Left cardiac atrium (tissue), 4 donors: ENCODE results near the gene MED1. TPM values are rescaled to one million over a fixed set of nuclear protein-coding genes. Genes with fewer than 3 reads are reported as not detected.
"Not testable (repeated sequence)": the region's sequence is repeated elsewhere in the genome, so short reads cannot be mapped to it uniquely, and the experiment has no call there.

Experiments used
- ATAC-seq, 2 donors: fragments of 200-7000 bp; cut with Tn5 transposase; one replicate each; pipeline ENCODE4 v1.9.1; 2020; ENCODE audit warnings: mild to moderate bottlenecking in 2 of 2, moderate library complexity in 2 of 2
- DNase-seq: peaks from one replicate; pipeline ENCODE4 v3.0.0-alpha.2; 2020
- intact Hi-C, 2 donors: fragments of 100-400 bp; cut with DNase I; formaldehyde crosslinking; loops; one replicate each; pipeline versions ENCODE4 v1.14.1 to v1.15.1; 2022 to 2023
- long read RNA-seq: library from polyadenylated mRNA; unstranded; transcript quantifications from one replicate; pipeline ENCODE4 v2.0.0, GENCODE V29; 2021
- total RNA-seq, 2 donors: library from RNA; stranded (reverse); fragmentation: NEBNext Ultra II Directional; extraction: Animal tissue kit (Norgen Biotek cat#: 25700); gene quantifications; one replicate each; pipeline ENCODE4 v1.2.1, GENCODE V29; 2021
- donor health status: DM: no; HTN: yes; CAD: no.
- donor health status: DM: no; HTN: yes; CAD: no; lungs with severe emphysema.
- donor health status: DM: yes; HTN: yes; CAD: no.
- donor health status: Dilated cardiomyopathy.

Gene MED1
- total RNA-seq: 10 to 100 TPM; 21.1 to 27.2 TPM
- long read RNA-seq, full-length matches to known transcripts: 3 of 7 reads
- long read RNA-seq, partial matches to known transcripts: 2 of 7 reads
- long read RNA-seq, other reads (novel, unspliced or antisense): 2 of 7 reads

DNA sequence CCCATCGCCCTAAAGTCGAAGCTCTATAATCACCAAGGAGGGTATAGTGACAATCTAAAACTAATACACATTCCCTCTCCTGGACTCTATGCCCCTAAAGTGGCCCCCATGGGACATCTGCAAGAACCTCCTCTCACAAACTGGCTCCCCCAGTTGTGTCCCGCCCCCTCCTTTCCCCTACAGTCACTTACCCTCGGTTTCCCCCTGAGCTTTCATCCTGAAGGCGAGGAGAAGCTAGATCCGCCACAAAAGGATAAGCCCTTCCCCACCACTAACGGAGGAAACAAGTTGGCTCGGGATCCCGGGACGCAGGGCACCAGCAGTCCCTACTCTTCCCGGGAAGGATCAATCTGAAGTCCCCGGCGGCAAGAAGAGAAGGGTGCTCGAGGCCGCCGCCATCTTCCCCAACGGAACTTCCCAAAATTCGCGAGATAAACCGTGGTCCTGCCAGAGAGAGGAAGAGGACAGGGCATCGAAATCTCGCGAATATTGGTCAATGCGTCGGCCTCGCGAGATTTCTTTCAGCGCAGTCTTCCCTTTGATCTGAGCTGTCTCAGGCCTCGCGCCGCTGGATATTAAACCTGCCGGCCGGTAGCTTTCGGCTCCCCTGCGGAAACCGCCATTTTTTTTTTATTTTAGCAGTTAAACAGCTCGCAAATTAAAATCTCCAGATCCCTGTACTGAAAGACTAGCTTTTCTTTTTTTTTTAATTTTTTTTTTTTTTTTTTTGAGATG lies at the start of gene MED1:
TSS of gene MED1 (minus strand) at position 417 of the 735 bp plus-strand sequence. CDS start at position 216, 201 bp downstream.
- DNase-seq (peak; percentile 93), ATAC-seq (peak; percentile 99 to 100)
- intact Hi-C loops: no loop called here

DNA sequence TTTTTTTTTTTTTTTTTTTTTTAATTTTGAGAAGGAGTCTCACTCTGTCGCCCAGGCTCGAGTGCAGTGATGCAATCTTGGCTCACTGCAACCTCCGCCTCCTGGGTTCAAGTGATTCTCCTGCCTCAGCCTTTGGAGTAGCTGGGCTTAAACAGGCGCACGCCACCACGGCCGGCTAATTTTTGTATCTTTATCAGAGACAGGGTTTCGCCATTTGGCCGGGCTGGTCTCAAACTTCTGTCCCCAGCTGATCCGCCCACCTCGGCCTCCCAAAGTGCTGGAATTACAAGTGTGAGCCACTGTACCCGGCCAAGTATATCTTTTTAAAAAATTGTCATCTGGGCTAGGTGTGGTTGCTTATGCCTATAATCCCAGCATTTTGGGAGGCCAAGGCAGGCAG lies 45.9 kb upstream of the MED1 start:
- ATAC-seq, DNase-seq, intact Hi-C loops: not testable (repeated sequence)

DNA sequence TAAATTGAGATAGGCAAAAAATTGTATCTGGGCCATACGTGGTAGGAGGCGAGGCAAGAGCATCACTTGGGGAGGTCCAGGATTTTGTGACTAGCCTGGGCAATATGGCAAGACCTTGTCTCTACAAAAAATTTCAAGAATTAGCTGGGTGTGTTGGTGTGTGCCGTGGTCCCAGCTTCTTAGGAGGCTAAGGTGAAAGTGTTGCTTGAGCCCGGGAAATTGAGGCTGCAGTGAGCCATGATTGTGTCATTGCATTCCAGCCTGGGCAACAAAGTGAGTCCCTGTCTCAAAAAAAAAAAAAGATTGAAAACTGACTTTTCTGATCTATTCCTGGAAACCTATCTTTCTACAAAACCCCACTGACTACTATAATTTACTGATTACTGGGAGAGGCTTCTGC lies 36.9 kb upstream of the MED1 start:
- DNase-seq (no peak), ATAC-seq (no peak)
- intact Hi-C loops: no loop called here

DNA sequence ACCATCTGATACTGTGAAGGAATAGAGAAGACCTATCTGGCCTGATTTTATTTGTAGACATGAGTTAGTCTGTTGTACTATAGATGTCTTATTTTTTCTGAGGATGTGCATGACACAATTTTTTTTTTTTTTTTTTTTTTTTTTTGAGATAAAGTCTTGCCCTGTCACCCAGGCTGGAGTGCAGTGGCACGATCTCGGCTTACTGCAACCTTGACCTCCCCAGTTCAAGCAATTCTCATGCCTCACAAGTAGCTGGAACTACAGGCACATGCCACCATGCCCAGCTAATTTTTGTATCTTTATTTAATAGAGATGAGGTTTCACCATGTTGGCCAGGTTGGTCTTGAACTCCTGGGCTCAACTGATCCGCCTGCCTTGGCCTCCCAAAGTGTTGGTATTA lies 36.4 kb upstream of the MED1 start:
- DNase-seq, ATAC-seq, intact Hi-C loops: not testable (repeated sequence)

- DNase-seq: no peak
- intact Hi-C loops: no loop called here
- ATAC-seq: no peak
Observed at GRCh38 chr17:39486242-39486641, 35.2 kb upstream of the MED1 start.

DNA sequence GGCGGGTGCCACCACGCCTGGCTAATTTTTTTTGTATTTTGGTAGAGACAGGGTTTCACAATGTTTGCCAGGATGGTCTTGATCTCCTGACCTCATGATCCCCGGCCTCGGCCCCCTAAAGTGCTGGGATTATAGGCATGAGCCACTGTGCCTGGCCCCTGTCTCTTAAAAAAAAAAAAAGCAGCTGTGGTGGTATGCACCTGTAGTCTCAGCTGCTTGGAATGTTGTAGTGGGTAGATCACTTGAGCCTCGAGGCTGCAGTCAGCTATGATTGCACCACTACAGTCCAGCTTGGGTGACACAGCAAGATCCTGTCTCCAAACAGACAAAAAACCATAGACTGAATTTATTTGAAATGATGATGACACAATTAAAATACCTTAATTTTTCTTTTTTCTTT lies 34.5 kb upstream of the MED1 start:
- no peak for ATAC-seq
- intact Hi-C loops: no loop called here
- DNase-seq: no peak

GRCh38 chr17:39484178-39484577 lies 33.1 kb upstream of the MED1 start:
- ATAC-seq (no peak), DNase-seq (no peak)
- intact Hi-C loops: no loop called here

GRCh38 chr17:39483506-39483905 lies 32.4 kb upstream of the MED1 start:
- ATAC-seq (no peak), DNase-seq (no peak)
- intact Hi-C loops: no loop called here

GRCh38 chr17:39479631-39480030 lies 28.6 kb upstream of the MED1 start:
- DNase-seq, intact Hi-C loops, ATAC-seq: not testable (repeated sequence)

DNA sequence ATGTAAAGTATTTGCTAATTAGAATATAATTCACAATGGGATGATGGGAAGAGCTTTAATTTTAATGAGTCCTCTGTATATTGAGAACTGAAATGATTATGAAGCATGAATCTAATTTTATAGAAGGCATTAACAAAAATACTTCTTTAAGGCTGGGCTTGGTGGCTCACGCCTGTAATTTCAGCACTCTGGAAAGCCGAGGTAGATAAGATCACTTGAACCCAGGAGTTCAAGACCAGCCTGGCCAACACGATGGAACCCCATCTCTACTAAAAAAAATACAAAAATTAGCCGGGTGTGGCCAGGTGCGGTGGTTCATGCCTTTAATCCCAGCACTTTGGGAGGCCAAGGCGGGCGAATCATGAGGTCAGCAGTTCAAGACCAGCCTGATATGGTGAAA lies 22.2 kb upstream of the MED1 start:
- ATAC-seq (no peak), DNase-seq (no peak)
- intact Hi-C loops: no loop called here

- ATAC-seq, intact Hi-C loops, DNase-seq: not testable (repeated sequence)
Observed at GRCh38 chr17:39468610-39469009, 17.5 kb upstream of the MED1 start.

DNA sequence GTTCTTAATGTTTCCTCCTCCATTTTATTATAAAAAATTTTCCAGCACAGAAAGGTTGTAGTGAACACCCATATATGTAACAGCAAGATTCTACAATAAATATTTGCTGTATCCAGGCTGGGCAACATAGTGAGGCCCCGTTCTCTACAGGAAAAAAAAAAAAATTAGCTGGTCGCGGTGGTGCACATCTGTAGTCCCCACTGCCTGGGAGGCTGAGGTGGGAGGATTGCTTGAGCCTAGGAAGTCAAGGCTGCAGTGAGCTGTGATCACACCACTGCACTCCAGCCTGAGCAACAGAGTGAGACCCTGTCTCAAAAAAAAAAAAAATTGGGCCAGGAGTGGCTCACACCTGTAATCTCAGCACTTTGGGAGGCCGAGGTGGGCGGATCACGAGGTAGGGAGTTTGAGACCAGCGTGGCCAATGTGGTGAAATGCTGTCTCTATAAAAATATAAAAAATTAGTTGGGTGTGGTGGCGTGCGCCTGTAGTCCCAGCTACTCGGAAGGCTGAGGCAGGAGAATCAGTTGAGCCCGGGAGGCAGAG lies 13.6 kb upstream of the MED1 start:
- intact Hi-C loops, DNase-seq, ATAC-seq: not testable (repeated sequence)

- intact Hi-C loops: no loop called here
- ATAC-seq (no peak), DNase-seq (no peak)
Observed at GRCh38 chr17:39462631-39463375, 11.7 kb upstream of the MED1 start.

- peak; percentile 69 for DNase-seq
- intact Hi-C loops: no loop called here
- peak; percentile 32 to 36 for ATAC-seq
Observed at GRCh38 chr17:39461926-39462569, 11.0 kb upstream of the MED1 start.

DNA sequence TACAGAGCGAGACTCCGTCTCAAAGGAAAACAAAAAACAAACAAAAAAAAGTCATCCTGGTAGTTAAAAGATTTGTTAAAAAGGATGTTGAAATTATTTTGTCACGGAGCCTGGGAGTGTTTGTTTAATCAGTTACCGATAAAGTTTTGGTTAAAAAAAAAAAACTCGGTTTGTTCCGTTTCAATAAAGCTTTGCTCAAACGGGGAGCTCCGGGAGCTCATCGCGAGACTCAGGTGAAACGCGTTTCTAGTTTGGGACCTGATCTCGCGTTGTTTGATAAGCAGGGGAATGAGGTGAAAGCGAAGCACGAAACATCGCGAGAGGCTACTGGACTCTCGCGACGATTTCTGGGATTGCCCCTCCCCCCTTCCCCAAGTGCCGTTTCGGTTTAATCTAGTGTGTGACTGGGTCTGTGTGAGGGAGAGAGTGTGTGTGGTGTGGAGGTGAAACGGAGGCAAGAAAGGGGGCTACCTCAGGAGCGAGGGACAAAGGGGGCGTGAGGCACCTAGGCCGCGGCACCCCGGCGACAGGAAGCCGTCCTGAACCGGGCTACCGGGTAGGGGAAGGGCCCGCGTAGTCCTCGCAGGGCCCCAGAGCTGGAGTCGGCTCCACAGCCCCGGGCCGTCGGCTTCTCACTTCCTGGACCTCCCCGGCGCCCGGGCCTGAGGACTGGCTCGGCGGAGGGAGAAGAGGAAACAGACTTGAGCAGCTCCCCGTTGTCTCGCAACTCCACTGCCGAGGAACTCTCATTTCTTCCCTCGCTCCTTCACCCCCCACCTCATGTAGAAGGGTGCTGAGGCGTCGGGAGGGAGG lies 10.3 kb upstream of the MED1 start, which contains the start of gene CDK12:
TSS of gene CDK12 (plus strand) at position 374 of the 813 bp plus-strand sequence. CDS start 586 bp downstream, outside the sequence.
- intact Hi-C loops: no loop called here
- ATAC-seq (peak; percentile 92 to 93), DNase-seq (peak; percentile 96)

DNA sequence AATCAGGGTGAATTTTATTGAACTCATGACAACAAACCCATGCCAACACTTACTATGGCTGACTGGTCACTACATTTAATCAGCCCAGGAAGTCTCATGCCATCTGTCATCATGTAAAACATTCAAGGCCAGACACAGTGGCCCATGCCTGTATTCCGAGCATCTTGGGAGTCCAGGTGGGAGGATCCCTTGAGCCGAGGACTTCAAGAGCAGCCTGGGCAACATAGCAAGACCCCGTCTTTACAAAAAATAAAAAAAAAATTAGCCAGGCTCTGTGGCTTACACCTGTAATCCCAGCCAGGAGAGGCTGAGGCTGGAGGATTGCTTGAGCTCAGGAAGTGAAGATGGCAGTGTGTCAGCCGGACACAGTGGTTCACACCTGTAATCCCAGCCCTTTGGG lies 4.9 kb upstream of the MED1 start:
- ATAC-seq: no peak
- DNase-seq: no peak
- intact Hi-C loops: no loop called here

DNA sequence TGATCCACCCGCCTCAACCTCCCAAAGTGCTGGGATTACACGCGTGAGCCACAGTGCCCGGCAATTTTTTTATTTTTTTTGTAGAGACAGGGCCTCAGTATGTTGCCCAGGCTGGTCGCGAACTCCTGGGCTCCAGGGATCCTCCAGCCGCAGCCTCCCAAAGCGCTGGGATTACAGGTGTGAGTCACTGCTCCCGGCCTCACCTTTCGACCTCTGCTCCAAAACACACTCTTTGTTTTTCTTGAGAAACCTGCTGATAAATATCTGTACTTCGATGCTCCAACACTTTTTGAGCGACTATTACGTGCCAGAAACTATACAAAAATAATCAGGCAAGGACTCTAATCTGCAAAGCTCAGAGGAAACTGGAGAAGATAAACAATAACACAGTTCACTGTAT lies 1.0 kb downstream of the MED1 start:
- ATAC-seq (no peak), DNase-seq (no peak)
- intact Hi-C loops: no loop called here

DNA sequence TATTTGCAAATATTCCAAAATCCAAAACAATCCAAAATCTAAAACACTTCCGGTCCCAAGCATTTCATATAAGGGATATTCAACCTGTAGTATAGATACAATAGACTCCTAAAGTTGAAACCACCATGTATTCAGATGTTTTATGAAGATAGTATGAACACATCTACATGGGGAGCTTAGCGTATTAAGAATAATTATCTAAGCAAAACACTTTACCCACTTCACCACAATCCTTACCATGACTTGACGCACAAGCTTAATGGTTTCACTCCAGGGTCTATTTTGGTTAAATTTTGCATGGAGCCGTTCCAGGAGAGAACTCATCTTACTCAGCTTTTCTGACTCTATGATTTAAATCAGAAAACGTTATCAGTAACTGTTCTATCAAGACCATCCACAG lies 3.5 kb downstream of the MED1 start:
- DNase-seq (no peak), ATAC-seq (no peak)

GRCh38 chr17:39443326-39443725 lies 7.7 kb downstream of the MED1 start:
- ATAC-seq (no peak), DNase-seq (no peak)
- intact Hi-C loops: no loop called here

More for the DNA sequence above, 3.5 kb downstream of the MED1 start:
- intact Hi-C loops: no loop called here
